ENCODE data around the gene CERS2.
A peak's percentile ranks its signal among the peaks of the same experiment; 100 is the strongest.

CERS2 gene, protein sequence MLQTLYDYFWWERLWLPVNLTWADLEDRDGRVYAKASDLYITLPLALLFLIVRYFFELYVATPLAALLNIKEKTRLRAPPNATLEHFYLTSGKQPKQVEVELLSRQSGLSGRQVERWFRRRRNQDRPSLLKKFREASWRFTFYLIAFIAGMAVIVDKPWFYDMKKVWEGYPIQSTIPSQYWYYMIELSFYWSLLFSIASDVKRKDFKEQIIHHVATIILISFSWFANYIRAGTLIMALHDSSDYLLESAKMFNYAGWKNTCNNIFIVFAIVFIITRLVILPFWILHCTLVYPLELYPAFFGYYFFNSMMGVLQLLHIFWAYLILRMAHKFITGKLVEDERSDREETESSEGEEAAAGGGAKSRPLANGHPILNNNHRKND

DNA sequence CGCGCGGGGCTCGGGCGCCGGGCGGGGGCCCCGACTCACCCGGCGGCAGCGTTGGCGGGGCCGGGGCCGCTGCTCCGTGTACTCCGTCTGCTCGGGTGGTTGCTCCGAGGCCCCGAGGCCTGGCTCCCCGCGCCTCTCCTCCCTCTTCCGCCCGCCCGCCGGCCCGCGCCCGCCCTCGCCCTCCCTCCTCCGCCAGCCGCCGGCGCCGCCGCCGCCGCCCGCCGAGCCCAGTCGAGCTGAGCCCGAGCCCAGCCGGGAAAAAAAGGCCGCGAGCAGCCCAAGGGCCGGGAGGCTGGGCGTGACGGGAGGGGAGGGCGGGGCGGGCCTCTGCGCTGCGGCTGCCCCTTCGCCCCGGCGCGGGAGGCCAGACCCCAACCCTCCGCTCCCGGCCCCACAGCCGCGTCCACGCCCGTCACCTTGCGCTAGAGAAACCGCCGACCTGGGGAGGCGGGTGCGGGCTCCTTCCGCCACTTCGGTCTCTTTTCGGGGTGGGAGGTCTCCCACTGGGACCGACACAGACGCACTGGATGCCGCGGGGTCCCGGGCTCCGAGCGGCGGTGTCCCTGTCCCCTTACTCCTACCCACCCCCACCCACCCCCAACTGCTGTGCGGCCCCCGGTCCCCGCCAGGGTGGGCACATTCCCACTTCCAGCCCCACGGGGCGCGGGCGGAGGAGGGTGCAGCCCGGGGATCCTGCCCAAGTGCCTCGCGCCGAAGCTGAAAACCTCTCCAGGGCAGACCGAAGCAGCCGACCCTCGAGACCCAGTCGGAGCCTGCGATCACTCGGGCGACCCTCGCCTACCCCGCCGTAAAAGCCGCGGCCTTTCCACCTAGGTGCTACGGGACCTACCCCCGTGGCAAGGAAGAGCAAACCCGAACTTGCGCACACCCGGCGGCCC is at the start of gene CERS2:
Gene CERS2, minus strand, starts transcription at position 256 of the 899 bp plus-strand sequence. CDS start 5,745 bp downstream, outside the sequence.
- TF ChIP-seq, protein P1, sequence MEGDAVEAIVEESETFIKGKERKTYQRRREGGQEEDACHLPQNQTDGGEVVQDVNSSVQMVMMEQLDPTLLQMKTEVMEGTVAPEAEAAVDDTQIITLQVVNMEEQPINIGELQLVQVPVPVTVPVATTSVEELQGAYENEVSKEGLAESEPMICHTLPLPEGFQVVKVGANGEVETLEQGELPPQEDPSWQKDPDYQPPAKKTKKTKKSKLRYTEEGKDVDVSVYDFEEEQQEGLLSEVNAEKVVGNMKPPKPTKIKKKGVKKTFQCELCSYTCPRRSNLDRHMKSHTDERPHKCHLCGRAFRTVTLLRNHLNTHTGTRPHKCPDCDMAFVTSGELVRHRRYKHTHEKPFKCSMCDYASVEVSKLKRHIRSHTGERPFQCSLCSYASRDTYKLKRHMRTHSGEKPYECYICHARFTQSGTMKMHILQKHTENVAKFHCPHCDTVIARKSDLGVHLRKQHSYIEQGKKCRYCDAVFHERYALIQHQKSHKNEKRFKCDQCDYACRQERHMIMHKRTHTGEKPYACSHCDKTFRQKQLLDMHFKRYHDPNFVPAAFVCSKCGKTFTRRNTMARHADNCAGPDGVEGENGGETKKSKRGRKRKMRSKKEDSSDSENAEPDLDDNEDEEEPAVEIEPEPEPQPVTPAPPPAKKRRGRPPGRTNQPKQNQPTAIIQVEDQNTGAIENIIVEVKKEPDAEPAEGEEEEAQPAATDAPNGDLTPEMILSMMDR (IDR thresholded peaks at IDR 0.05; ENCODE audit: control extremely low read depth, extremely low read depth, low read depth, missing control alignments): no peak
- ChIA-PET POLR2A (interaction anchor here (0.7 kb wide), 1 partner anchor 413 kb away, joined by 4 read pairs; no protein-coding TSS in a partner anchor), CTCF (interaction anchor here (0.7 to 4.0 kb wide), 5 partner anchors 17 to 414 kb away, joined by 3 to 27 read pairs (median 6); partner anchors contain the start of gene MINDY1)
- peak; percentile 83 for DNase-seq (ENCODE audit: extremely low spot score)

DNA sequence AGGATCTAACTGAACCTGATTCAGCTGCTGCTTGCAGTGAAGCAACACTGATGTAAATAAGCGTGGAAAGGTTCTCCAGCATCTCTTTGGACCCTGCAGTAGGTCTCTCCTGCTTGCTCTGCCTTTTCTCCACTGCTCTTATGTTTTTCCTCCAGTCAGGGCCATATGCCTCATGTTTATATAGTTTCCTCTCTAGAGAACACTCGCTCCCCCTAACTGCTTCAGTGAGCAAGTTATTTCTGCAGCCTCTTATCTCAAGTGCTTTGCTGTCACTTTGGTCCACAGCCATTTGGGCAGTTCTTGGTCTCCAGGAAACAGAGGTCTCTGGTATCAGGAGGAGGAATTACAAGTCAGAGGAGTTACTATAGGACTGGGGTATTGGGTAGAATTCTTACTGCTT is 38.9 kb upstream of the CERS2 start:
- ChIA-PET POLR2A (no interaction called here), CTCF (interaction anchor here (1.4 kb wide), 1 partner anchor 30 kb away, joined by 4 read pairs; no protein-coding TSS in a partner anchor)
- TF ChIP-seq, protein P1 (IDR thresholded peaks at IDR 0.05; ENCODE audit: control extremely low read depth, extremely low read depth, low read depth, missing control alignments): no peak
- no peak for DNase-seq (ENCODE audit: extremely low spot score)

DNA sequence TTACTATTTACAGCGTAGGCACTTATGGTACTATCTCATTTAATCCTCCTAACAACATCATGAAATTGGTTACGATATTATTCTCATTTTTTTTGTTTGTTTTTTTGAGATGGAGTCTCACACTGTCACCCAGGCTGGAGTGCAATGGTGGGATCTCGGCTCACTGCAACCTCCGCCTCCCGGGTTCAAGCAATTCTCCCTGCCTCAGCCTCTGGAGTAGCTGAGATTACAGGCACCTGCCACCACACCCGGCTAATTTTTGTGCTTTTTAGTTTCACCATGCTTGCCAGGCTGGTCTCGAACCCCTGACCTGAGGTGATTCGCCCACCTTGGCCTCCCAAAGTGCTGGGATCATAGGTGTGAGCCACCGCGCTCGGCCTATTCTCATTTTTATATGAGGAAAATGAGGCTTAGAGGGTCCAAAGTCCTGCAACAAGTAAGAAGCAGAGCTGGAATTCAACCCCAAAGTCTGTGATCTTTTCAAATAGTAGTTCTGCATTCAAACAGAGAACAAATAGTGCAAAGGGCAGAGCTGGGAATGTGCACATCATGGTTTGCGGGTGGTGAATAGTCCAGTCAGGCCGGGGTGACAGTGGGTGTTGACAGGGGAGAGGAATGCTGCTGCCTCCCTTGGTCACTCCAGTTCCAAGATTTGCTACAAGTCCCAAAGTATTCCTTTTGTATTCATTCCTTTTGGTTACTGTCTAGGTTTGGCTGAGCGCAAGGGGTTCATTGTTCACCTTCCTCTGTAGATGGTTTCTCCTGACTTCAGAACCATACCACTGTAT is 38.2 kb upstream of the CERS2 start:
- no peak for DNase-seq (ENCODE audit: extremely low spot score)
- TF ChIP-seq, protein P1 (IDR thresholded peaks at IDR 0.05; ENCODE audit: control extremely low read depth, extremely low read depth, low read depth, missing control alignments): no peak
- POLR2A ChIA-PET: no interaction called here
- CTCF ChIA-PET: interaction anchor here (1.0 to 2.2 kb wide), 4 partner anchors 10 to 144 kb away, joined by 3 to 12 read pairs (median 4); partner anchors contain the start of gene TNFAIP8L2

DNA sequence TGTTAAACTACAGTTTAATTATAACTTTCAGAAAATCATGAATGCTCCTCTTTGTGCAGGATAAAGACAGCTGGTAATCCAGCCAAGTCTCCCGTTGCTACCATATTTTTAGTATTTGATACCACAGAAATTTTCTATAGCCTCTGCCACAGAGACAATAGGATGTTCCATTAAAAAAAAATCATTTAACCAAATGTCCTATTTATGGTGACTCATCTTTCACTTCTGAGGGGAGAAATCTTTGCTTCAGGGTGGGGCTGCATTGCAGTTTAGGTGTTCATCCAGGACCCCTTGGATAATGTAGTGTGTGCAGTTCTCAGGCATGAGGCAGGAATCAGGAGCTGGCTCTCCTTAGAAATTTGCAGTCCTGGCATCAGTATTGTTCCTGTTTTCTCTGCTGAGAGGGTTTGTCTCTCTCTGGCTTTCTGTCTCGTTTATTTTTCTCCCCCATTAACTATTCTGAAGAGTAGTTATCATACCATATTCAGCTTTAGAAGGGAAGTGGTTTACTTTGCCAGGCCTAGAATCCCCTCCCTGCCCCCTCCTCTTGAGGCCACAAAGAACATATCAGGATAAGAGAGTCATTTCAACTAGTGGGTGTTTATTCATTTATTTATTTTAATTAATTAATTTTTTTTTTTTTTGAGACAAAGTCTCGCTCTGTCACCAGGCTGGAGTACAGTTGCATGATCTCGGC is 36.7 kb upstream of the CERS2 start:
- TF ChIP-seq, protein P1 (IDR thresholded peaks at IDR 0.05; ENCODE audit: control extremely low read depth, extremely low read depth, low read depth, missing control alignments): no peak
- ChIA-PET CTCF (interaction anchor here (1.0 to 3.4 kb wide), 4 partner anchors 11 to 145 kb away, joined by 3 to 12 read pairs (median 7); partner anchors contain the start of gene TNFAIP8L2), POLR2A (no interaction called here)

DNA sequence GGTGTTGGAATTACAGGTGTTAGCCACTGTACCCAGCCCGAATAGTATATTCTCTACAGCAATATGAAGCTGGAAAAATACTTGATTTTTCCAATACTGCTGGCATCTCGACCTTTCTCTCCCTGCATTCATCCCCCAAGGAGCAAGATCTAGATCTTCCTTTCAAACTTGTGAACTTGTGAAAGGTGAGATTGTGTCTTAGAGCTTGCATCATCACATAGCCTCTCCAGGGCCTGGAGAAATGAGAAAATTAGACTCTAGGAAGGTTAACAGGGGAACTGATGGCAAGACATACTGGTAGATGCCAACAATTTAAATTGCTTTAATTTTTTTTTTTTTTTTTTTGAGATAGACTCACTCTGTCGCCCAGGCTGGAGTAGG is 35.7 kb upstream of the CERS2 start:
- TF ChIP-seq, protein P1 (IDR thresholded peaks at IDR 0.05; ENCODE audit: control extremely low read depth, extremely low read depth, low read depth, missing control alignments): no peak
- ChIA-PET CTCF (interaction anchor here (3.4 kb wide), 1 partner anchor 14 kb away, joined by 9 read pairs; no protein-coding TSS in a partner anchor), POLR2A (no interaction called here)
- no peak for DNase-seq (ENCODE audit: extremely low spot score)

More for the DNA sequence above, 36.7 kb upstream of the CERS2 start:
- DNase-seq (ENCODE audit: extremely low spot score): no peak
